Measurements from ENCODE around the gene MAPRE3. TPM values are rescaled to one million over a fixed set of nuclear protein-coding genes. Genes with fewer than 3 reads are reported as not detected.
A peak's percentile ranks its signal among the peaks of the same experiment; 100 is the strongest.

MAPRE3 gene
- total RNA-seq, 1 experiment from 2014 or later = 10.3 TPM

DNA sequence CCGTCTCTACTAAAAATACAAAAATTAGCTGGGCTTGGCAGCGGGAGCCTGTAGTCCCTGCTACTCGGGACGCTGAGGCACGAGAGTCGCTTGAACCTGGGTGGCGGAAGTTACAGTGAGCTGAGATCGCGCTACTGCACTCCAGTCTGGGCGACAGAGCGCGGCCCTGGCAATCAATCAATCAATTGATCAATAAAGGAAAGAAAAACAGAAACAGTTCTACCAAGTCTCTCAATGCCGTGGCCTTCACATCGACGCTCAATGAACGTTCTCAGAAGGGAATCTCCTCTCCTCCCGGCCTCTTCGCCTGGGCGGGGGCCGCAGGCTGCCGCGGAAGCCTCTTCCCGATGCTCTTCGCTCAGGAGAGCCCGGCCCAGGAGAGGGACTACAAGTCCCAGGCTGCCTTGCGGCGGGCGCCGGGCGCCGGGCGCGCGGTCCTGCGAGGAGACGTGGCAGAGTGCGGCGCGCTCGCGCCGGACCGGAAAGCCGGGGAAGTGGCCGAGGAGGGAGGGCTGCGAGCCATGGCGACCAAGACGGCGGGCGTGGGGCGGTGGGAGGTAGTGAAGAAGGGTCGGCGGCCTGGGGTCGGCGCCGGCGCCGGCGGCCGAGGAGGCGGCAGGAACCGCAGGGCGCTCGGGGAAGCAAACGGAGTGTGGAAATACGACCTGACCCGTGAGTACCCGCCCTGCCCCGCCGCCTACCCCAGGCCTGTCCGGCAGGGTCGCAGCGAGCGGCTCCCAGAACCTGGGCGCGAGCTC lies 62.2 kb downstream of the MAPRE3 start, which contains the start of gene TMEM214:
TSS of gene TMEM214 (plus strand) at position 471 of the 758 bp plus-strand sequence. CDS start at position 522, 51 bp downstream.
- ChIA-PET CTCF (interaction anchor here (0.7 to 3.2 kb wide), 6 partner anchors 8 to 186 kb away, joined by 3 to 20 read pairs (median 7); no protein-coding TSS in a partner anchor), POLR2A (interaction anchor here (0.6 to 1.6 kb wide), 5 partner anchors 8 to 450 kb away, joined by 3 to 8 read pairs (median 4); partner anchors contain the start of genes AGBL5 and OST4)
- Mint-ChIP-seq H3K36me3 (peaks cover 32% of the 10 kb centered on the region), H3K9me3 (no peaks in the 10 kb centered on the region), H3K4me3 (peak within 1 kb of the TSS; percentile 95), H3K27me3 (ENCODE audit: low read depth) (no peaks in the 10 kb centered on the region), H3K27ac (peak within 1 kb of the TSS; percentile 65), H3K4me1 (peaks cover 16% of the 10 kb centered on the region)
- peak; percentile 82 for DNase-seq (ENCODE audit: low spot score)
- peak; percentile 94 for ATAC-seq
- TF ChIP-seq NR1H2 (CRISPR knock-in tag; IDR thresholded peaks at IDR 0.05) (no peak), CREM (CRISPR knock-in tag; IDR thresholded peaks at IDR 0.05) (peak; percentile 42; the same call in 1 of the 2 replicates), ZNF263 (CRISPR knock-in tag; IDR thresholded peaks at IDR 0.05; ENCODE audit: low read depth) (no peak), ZNF232 (CRISPR knock-in tag; IDR thresholded peaks at IDR 0.05) (peak; percentile 80; the same call in 1 of the 2 replicates), FOXK1 (CRISPR knock-in tag; IDR thresholded peaks at IDR 0.05) (peak; percentile 33; the same call in 1 of the 2 replicates), ESRRA (CRISPR knock-in tag; IDR thresholded peaks at IDR 0.05; ENCODE audit: borderline replicate concordance) (no peak; the same call in 1 of the 2 replicates), ZNF121 (CRISPR knock-in tag; IDR thresholded peaks at IDR 0.05) (no peak), MYBL2 (CRISPR knock-in tag; IDR thresholded peaks at IDR 0.05) (no peak), NFE2L1 (CRISPR knock-in tag; IDR thresholded peaks at IDR 0.05) (no peak), ZBTB21 (CRISPR knock-in tag; IDR thresholded peaks at IDR 0.05; ENCODE audit: borderline replicate concordance) (0 out of 2 replicates have a peak, but pooled peaks have one; percentile 63), TEAD1 (CRISPR knock-in tag; IDR thresholded peaks at IDR 0.05) (0 out of 2 replicates have a peak, but pooled peaks have one; percentile 11), SMAD3 (CRISPR knock-in tag; IDR thresholded peaks at IDR 0.05; ENCODE audit: borderline replicate concordance) (0 out of 2 replicates have a peak, but pooled peaks have one; percentile 45), GTF2I (CRISPR knock-in tag; conservative IDR thresholded peaks at IDR 0.05) (no peak)
- TF ChIP-seq, protein P1, sequence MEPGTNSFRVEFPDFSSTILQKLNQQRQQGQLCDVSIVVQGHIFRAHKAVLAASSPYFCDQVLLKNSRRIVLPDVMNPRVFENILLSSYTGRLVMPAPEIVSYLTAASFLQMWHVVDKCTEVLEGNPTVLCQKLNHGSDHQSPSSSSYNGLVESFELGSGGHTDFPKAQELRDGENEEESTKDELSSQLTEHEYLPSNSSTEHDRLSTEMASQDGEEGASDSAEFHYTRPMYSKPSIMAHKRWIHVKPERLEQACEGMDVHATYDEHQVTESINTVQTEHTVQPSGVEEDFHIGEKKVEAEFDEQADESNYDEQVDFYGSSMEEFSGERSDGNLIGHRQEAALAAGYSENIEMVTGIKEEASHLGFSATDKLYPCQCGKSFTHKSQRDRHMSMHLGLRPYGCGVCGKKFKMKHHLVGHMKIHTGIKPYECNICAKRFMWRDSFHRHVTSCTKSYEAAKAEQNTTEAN (CRISPR knock-in tag; IDR thresholded peaks at IDR 0.05) = 0 out of 2 replicates have a peak, but pooled peaks have one; percentile 39
- TF ChIP-seq, protein P2, sequence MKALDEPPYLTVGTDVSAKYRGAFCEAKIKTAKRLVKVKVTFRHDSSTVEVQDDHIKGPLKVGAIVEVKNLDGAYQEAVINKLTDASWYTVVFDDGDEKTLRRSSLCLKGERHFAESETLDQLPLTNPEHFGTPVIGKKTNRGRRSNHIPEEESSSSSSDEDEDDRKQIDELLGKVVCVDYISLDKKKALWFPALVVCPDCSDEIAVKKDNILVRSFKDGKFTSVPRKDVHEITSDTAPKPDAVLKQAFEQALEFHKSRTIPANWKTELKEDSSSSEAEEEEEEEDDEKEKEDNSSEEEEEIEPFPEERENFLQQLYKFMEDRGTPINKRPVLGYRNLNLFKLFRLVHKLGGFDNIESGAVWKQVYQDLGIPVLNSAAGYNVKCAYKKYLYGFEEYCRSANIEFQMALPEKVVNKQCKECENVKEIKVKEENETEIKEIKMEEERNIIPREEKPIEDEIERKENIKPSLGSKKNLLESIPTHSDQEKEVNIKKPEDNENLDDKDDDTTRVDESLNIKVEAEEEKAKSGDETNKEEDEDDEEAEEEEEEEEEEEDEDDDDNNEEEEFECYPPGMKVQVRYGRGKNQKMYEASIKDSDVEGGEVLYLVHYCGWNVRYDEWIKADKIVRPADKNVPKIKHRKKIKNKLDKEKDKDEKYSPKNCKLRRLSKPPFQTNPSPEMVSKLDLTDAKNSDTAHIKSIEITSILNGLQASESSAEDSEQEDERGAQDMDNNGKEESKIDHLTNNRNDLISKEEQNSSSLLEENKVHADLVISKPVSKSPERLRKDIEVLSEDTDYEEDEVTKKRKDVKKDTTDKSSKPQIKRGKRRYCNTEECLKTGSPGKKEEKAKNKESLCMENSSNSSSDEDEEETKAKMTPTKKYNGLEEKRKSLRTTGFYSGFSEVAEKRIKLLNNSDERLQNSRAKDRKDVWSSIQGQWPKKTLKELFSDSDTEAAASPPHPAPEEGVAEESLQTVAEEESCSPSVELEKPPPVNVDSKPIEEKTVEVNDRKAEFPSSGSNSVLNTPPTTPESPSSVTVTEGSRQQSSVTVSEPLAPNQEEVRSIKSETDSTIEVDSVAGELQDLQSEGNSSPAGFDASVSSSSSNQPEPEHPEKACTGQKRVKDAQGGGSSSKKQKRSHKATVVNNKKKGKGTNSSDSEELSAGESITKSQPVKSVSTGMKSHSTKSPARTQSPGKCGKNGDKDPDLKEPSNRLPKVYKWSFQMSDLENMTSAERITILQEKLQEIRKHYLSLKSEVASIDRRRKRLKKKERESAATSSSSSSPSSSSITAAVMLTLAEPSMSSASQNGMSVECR (CRISPR knock-in tag; IDR thresholded peaks at IDR 0.05; ENCODE audit: borderline replicate concordance) = peak; percentile 52; the same call in 1 of the 2 replicates
- TF ChIP-seq, protein P3, sequence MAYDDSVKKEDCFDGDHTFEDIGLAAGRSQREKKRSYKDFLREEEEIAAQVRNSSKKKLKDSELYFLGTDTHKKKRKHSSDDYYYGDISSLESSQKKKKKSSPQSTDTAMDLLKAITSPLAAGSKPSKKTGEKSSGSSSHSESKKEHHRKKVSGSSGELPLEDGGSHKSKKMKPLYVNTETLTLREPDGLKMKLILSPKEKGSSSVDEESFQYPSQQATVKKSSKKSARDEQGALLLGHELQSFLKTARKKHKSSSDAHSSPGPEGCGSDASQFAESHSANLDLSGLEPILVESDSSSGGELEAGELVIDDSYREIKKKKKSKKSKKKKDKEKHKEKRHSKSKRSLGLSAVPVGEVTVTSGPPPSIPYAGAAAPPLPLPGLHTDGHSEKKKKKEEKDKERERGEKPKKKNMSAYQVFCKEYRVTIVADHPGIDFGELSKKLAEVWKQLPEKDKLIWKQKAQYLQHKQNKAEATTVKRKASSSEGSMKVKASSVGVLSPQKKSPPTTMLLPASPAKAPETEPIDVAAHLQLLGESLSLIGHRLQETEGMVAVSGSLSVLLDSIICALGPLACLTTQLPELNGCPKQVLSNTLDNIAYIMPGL (CRISPR knock-in tag; IDR thresholded peaks at IDR 0.05) = peak; percentile 68; the same call in 1 of the 2 replicates
- TF ChIP-seq, protein P4, sequence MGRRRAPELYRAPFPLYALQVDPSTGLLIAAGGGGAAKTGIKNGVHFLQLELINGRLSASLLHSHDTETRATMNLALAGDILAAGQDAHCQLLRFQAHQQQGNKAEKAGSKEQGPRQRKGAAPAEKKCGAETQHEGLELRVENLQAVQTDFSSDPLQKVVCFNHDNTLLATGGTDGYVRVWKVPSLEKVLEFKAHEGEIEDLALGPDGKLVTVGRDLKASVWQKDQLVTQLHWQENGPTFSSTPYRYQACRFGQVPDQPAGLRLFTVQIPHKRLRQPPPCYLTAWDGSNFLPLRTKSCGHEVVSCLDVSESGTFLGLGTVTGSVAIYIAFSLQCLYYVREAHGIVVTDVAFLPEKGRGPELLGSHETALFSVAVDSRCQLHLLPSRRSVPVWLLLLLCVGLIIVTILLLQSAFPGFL (CRISPR knock-in tag; IDR thresholded peaks at IDR 0.05; ENCODE audit: borderline replicate concordance) = 0 out of 2 replicates have a peak, but pooled peaks have one; percentile 35
- TF ChIP-seq, protein P5, sequence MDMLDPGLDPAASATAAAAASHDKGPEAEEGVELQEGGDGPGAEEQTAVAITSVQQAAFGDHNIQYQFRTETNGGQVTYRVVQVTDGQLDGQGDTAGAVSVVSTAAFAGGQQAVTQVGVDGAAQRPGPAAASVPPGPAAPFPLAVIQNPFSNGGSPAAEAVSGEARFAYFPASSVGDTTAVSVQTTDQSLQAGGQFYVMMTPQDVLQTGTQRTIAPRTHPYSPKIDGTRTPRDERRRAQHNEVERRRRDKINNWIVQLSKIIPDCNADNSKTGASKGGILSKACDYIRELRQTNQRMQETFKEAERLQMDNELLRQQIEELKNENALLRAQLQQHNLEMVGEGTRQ (CRISPR knock-in tag; IDR thresholded peaks at IDR 0.05) = 0 out of 2 replicates have a peak, but pooled peaks have one; percentile 12
- TF ChIP-seq, protein P6, sequence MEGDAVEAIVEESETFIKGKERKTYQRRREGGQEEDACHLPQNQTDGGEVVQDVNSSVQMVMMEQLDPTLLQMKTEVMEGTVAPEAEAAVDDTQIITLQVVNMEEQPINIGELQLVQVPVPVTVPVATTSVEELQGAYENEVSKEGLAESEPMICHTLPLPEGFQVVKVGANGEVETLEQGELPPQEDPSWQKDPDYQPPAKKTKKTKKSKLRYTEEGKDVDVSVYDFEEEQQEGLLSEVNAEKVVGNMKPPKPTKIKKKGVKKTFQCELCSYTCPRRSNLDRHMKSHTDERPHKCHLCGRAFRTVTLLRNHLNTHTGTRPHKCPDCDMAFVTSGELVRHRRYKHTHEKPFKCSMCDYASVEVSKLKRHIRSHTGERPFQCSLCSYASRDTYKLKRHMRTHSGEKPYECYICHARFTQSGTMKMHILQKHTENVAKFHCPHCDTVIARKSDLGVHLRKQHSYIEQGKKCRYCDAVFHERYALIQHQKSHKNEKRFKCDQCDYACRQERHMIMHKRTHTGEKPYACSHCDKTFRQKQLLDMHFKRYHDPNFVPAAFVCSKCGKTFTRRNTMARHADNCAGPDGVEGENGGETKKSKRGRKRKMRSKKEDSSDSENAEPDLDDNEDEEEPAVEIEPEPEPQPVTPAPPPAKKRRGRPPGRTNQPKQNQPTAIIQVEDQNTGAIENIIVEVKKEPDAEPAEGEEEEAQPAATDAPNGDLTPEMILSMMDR (IDR thresholded peaks at IDR 0.05) = no peak
- TF ChIP-seq, protein P7, sequence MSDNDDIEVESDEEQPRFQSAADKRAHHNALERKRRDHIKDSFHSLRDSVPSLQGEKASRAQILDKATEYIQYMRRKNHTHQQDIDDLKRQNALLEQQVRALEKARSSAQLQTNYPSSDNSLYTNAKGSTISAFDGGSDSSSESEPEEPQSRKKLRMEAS (CRISPR knock-in tag; IDR thresholded peaks at IDR 0.05) = peak; percentile 69
- TF ChIP-seq, protein P8, sequence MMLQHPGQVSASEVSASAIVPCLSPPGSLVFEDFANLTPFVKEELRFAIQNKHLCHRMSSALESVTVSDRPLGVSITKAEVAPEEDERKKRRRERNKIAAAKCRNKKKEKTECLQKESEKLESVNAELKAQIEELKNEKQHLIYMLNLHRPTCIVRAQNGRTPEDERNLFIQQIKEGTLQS (CRISPR knock-in tag; conservative IDR thresholded peaks at IDR 0.05) = no peak
- TF ChIP-seq, protein P9, sequence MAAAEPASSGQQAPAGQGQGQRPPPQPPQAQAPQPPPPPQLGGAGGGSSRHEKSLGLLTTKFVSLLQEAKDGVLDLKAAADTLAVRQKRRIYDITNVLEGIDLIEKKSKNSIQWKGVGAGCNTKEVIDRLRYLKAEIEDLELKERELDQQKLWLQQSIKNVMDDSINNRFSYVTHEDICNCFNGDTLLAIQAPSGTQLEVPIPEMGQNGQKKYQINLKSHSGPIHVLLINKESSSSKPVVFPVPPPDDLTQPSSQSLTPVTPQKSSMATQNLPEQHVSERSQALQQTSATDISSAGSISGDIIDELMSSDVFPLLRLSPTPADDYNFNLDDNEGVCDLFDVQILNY (CRISPR knock-in tag; IDR thresholded peaks at IDR 0.05) = peak; percentile 89

Data from WTC11 (cell line).